Right cardiac atrium (tissue), 5 donors: Measurements from ENCODE around the gene NTRK2. TPM values are rescaled to one million over a fixed set of nuclear protein-coding genes. Genes with fewer than 3 reads are reported as not detected.

Experiments used
- ATAC-seq, 2 donors: fragments of 200-7000 bp; cut with Tn5 transposase; one replicate each; pipeline versions ENCODE4 v1.8.0 to v1.9.1; 2020; ENCODE audit warnings: moderate library complexity in 2 of 2, mild to moderate bottlenecking in 1 of 2
- DNase-seq, 3 donors: peaks; one replicate each; pipeline ENCODE4 v3.0.0-alpha.2; 2020
- H3K27ac ChIP-seq: one replicate; pipeline ENCODE4 v1.5.1; 2013; ENCODE audit warnings: mild to moderate bottlenecking, low read length, control low read depth, moderate library complexity
- H3K27me3 ChIP-seq: one replicate; pipeline ENCODE4 v1.6.1; 2013; ENCODE audit not compliant: control insufficient read depth, insufficient read depth
- H3K4me1 ChIP-seq: one replicate; pipeline ENCODE4 v1.6.1; 2013; ENCODE audit warnings: low read length; ENCODE audit not compliant: control insufficient read depth, insufficient read depth
- H3K4me3 ChIP-seq: one replicate; pipeline ENCODE4 v1.5.1; 2013; ENCODE audit warnings: low read length, control low read depth
- H3K9me3 ChIP-seq: one replicate; pipeline ENCODE4 v1.6.1; 2013; ENCODE audit warnings: low read length; ENCODE audit not compliant: control insufficient read depth
- WGBS: extraction: QIAGEN DNeasy Blood & Tissue Kit; methylation state at CpG from one replicate; pipeline ENCODE4 v1.1.7; 2013; 5-methylcytosine and 5-hydroxymethylcytosine counted together
- intact Hi-C, 4 donors: fragments of 100-400 bp; cut with DNase I; formaldehyde crosslinking; loops; one replicate each; pipeline versions ENCODE4 v1.11.0 to v1.14.0; 2022 to 2023
- polyA plus RNA-seq: library from polyadenylated mRNA; stranded (reverse); fragments of 200-250 nt; gene quantifications from one replicate; pipeline ENCODE4 v1.2.3, GENCODE V29; 2013
- total RNA-seq, 4 donors: library from RNA; stranded (reverse); fragmentation: NEBNext Ultra II Directional; extraction: Animal tissue kit (Norgen Biotek cat#: 25700); gene quantifications; one replicate each; pipeline ENCODE4 v1.2.1, GENCODE V29; 2021
- donor health status: healthy with polysubstance abuse.
- donor health status: DM: no; HTN: yes; CAD: no.
- donor health status: DM: no; HTN: no; CAD: no.
- donor health status: DM: no; HTN: yes; CAD: no; lungs with severe emphysema.
- donor health status: DM: yes; HTN: yes; CAD: no.

NTRK2 gene
- total and polyA plus RNA-seq, 5 donors, result 9.6 to 55.3 (median 34.7) TPM

- ATAC-seq (no peak), DNase-seq (no peak)
- Histone ChIP-seq H3K9me3 (no peaks in the 10 kb centered on the region), H3K4me3 (no peak overlapping the region), H3K4me1 (no peaks in the 10 kb centered on the region), H3K27ac (no peak overlapping the region), H3K27me3 (no peaks in the 10 kb centered on the region)
- intact Hi-C loops, result loop anchor here in 1 of 4 donors (10.0 kb wide), 1 partner anchor 251 kb away; no protein-coding TSS in a partner anchor
Measured at GRCh38 chr9:84703793-84704192, 34.3 kb downstream of the NTRK2 start.

- intact Hi-C loops, result loop anchor here in 1 of 4 donors (10.0 kb wide), 1 partner anchor 250 kb away; no protein-coding TSS in a partner anchor
- Histone ChIP-seq H3K4me1 (peaks cover 2% of the 10 kb centered on the region), H3K9me3 (no peaks in the 10 kb centered on the region), H3K4me3 (no peak overlapping the region), H3K27me3 (no peaks in the 10 kb centered on the region), H3K27ac (no peak overlapping the region)
- no peak for ATAC-seq
- 66% methylated on average over 5 of the region's 5 CpGs for WGBS
- DNase-seq, result no peak
Measured at GRCh38 chr9:84705128-84705527, 35.6 kb downstream of the NTRK2 start.

- Histone ChIP-seq H3K4me3 (no peak overlapping the region), H3K27ac (no peak overlapping the region), H3K4me1 (peaks cover 2% of the 10 kb centered on the region), H3K27me3 (no peaks in the 10 kb centered on the region), H3K9me3 (no peaks in the 10 kb centered on the region)
- intact Hi-C loops, result loop anchor here in 1 of 4 donors (10.0 kb wide), 1 partner anchor 246 kb away; no protein-coding TSS in a partner anchor
- WGBS, result 84% methylated on average over 1 of the region's 1 CpG
- DNase-seq (no peak), ATAC-seq (no peak)
Measured at GRCh38 chr9:84708400-84708799, 38.9 kb downstream of the NTRK2 start.

- intact Hi-C loops, result loop anchor here in 1 of 4 donors (10.0 kb wide), 1 partner anchor 246 kb away; no protein-coding TSS in a partner anchor
- WGBS, result 16% methylated on average over 1 of the region's 1 CpG
- no peak overlapping the region for H3K27ac ChIP-seq
- peaks cover 2% of the 10 kb centered on the region for H3K4me1 ChIP-seq
- no peak overlapping the region for H3K4me3 ChIP-seq
- ATAC-seq, result no peak
- no peaks in the 10 kb centered on the region for H3K27me3 ChIP-seq
- H3K9me3 ChIP-seq, result no peaks in the 10 kb centered on the region
- no peak for DNase-seq
Measured at GRCh38 chr9:84709056-84709455, 39.5 kb downstream of the NTRK2 start.

GRCh38 chr9:84710701-84711397, 41.3 kb downstream of the NTRK2 start:
- WGBS, result 72% methylated on average over 4 of the region's 4 CpGs
- intact Hi-C loops, result no loop called here

GRCh38 chr9:84711398-84711777, 41.9 kb downstream of the NTRK2 start:
- no peak for ATAC-seq

More at GRCh38 chr9:84710701-84711397, 41.3 kb downstream of the NTRK2 start:
- no peaks in the 10 kb centered on the region for H3K27me3 ChIP-seq
- ATAC-seq (peak; percentile 73 to 77), DNase-seq (peak; percentile 18 to 52 (median 46))
- no peaks in the 10 kb centered on the region for H3K9me3 ChIP-seq
- peaks cover 2% of the 10 kb centered on the region for H3K4me1 ChIP-seq
- H3K27ac ChIP-seq, result no peak overlapping the region
- H3K4me3 ChIP-seq, result no peak overlapping the region

GRCh38 chr9:84711936-84712335, 42.4 kb downstream of the NTRK2 start:
- 71% methylated on average over 6 of the region's 6 CpGs for WGBS
- no peaks in the 10 kb centered on the region for H3K9me3 ChIP-seq
- ATAC-seq (peak in 1 of 2 donors; percentile 29), DNase-seq (peak in 1 of 3 donors; percentile 48)
- H3K4me3 ChIP-seq, result no peak overlapping the region
- H3K27ac ChIP-seq, result no peak overlapping the region
- H3K27me3 ChIP-seq, result no peaks in the 10 kb centered on the region
- intact Hi-C loops, result no loop called here
- H3K4me1 ChIP-seq, result peaks cover 2% of the 10 kb centered on the region

More at GRCh38 chr9:84711398-84711777, 41.9 kb downstream of the NTRK2 start:
- no peak overlapping the region for H3K4me3 ChIP-seq
- no peaks in the 10 kb centered on the region for H3K9me3 ChIP-seq
- no peaks in the 10 kb centered on the region for H3K27me3 ChIP-seq
- no peak for DNase-seq
- H3K27ac ChIP-seq, result no peak overlapping the region
- peaks cover 2% of the 10 kb centered on the region for H3K4me1 ChIP-seq
- intact Hi-C loops, result no loop called here
- 85% methylated on average over 7 of the region's 7 CpGs for WGBS

GRCh38 chr9:84716217-84716616, 46.7 kb downstream of the NTRK2 start:
- intact Hi-C loops, result no loop called here
- no peak overlapping the region for H3K4me3 ChIP-seq
- WGBS, result 94% methylated on average over 3 of the region's 3 CpGs
- DNase-seq, result no peak
- no peaks in the 10 kb centered on the region for H3K9me3 ChIP-seq
- ATAC-seq, result no peak
- H3K27ac ChIP-seq, result no peak overlapping the region
- no peaks in the 10 kb centered on the region for H3K27me3 ChIP-seq
- no peaks in the 10 kb centered on the region for H3K4me1 ChIP-seq

GRCh38 chr9:84718476-84718875, 48.9 kb downstream of the NTRK2 start:
- no peak overlapping the region for H3K4me3 ChIP-seq
- H3K27me3 ChIP-seq, result no peaks in the 10 kb centered on the region
- H3K27ac ChIP-seq, result no peak overlapping the region
- H3K9me3 ChIP-seq, result no peaks in the 10 kb centered on the region
- ATAC-seq (no peak), DNase-seq (no peak)
- intact Hi-C loops, result no loop called here
- 56% methylated on average over 5 of the region's 5 CpGs for WGBS
- H3K4me1 ChIP-seq, result no peaks in the 10 kb centered on the region

GRCh38 chr9:84722388-84722989, 53.0 kb downstream of the NTRK2 start:
- no peak overlapping the region for H3K27ac ChIP-seq
- H3K4me1 ChIP-seq, result no peaks in the 10 kb centered on the region
- intact Hi-C loops, result no loop called here
- DNase-seq (no peak), ATAC-seq (no peak)
- H3K4me3 ChIP-seq, result no peak overlapping the region
- H3K27me3 ChIP-seq, result no peaks in the 10 kb centered on the region
- WGBS, result 87% methylated on average over 5 of the region's 5 CpGs
- no peaks in the 10 kb centered on the region for H3K9me3 ChIP-seq

GRCh38 chr9:84723426-84723825, 53.9 kb downstream of the NTRK2 start:
- DNase-seq (no peak), ATAC-seq (no peak)
- Histone ChIP-seq H3K9me3 (no peaks in the 10 kb centered on the region), H3K27me3 (no peaks in the 10 kb centered on the region), H3K4me3 (no peak overlapping the region), H3K27ac (no peak overlapping the region), H3K4me1 (no peaks in the 10 kb centered on the region)
- intact Hi-C loops, result no loop called here
- 94% methylated on average over 3 of the region's 3 CpGs for WGBS
